Neural progenitor cell (in vitro differentiated cells): Measurements from ENCODE around the gene ITLN1.

Experiments
- EZH2 ChIP-seq: fragments of 200-600 bp; sonication (generic); IDR thresholded peaks from 2 replicates; pipeline ENCODE4 v1.6.1; 2017; ENCODE audit warnings: antibody characterized with exemption, mild to moderate bottlenecking, moderate library complexity
- EZH2phosphoT487 ChIP-seq: fragments of 200-600 bp; sonication (generic); IDR thresholded peaks from 2 replicates; pipeline ENCODE4 v1.6.1; 2017; ENCODE audit warnings: antibody characterized with exemption
- TF ChIP-seq, protein P1 (sequence below): fragments of 200-600 bp; sonication (generic); IDR thresholded peaks from 2 replicates; pipeline ENCODE4 v1.5.1; 2017; ENCODE audit warnings: antibody characterized with exemption, mild to moderate bottlenecking

DNA sequence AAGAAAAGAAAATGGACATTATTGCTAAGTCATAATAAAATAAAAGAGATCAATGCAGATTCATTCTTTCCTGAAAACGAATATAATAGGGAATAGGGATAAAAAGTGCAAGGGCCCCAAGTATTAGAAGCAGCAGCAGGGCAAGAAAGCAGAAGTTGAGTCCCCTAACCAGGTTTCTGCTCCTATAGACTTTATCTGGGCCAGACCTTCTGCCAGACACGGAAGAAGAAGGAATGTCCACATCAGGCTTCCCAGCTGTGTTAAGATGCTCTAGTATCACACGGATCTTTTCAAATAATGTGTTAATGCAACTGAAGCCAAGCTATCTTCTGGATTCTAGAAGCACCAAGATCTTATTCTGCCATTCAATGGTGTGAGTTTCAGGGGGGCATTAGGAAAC is 49.2 kb downstream of the ITLN1 start:
- TF ChIP-seq, protein P1, sequence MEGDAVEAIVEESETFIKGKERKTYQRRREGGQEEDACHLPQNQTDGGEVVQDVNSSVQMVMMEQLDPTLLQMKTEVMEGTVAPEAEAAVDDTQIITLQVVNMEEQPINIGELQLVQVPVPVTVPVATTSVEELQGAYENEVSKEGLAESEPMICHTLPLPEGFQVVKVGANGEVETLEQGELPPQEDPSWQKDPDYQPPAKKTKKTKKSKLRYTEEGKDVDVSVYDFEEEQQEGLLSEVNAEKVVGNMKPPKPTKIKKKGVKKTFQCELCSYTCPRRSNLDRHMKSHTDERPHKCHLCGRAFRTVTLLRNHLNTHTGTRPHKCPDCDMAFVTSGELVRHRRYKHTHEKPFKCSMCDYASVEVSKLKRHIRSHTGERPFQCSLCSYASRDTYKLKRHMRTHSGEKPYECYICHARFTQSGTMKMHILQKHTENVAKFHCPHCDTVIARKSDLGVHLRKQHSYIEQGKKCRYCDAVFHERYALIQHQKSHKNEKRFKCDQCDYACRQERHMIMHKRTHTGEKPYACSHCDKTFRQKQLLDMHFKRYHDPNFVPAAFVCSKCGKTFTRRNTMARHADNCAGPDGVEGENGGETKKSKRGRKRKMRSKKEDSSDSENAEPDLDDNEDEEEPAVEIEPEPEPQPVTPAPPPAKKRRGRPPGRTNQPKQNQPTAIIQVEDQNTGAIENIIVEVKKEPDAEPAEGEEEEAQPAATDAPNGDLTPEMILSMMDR, result no peak
- TF ChIP-seq EZH2phosphoT487 (no peak), EZH2 (no peak)
